Measurements from ENCODE around the gene PPP1R12C. TPM values are rescaled to one million over a fixed set of nuclear protein-coding genes. Genes with fewer than 3 reads are reported as not detected.
"Not testable (repeated sequence)": the region's sequence is repeated elsewhere in the genome, so short reads cannot be mapped to it uniquely, and the experiment has no call there.

Gene PPP1R12C
- 34.0 TPM for total RNA-seq

- no peak for DNase-seq
Observed at GRCh38 chr19:55116859-55117662, at the start of gene PPP1R12C. PPP1R12C (minus strand) TSS chr19:55117637; CDS start chr19:55117543, 94 bp downstream.

- DNase-seq: peak; percentile 89
Observed at GRCh38 chr19:55166530-55167268, 49.3 kb upstream of the PPP1R12C start, which contains the start of gene DNAAF3. DNAAF3 (minus strand) TSS chr19:55166613; CDS start chr19:55166413, 200 bp downstream.

GRCh38 chr19:55165952-55166529 is 48.6 kb upstream of the PPP1R12C start:
- DNase-seq: no peak

DNA sequence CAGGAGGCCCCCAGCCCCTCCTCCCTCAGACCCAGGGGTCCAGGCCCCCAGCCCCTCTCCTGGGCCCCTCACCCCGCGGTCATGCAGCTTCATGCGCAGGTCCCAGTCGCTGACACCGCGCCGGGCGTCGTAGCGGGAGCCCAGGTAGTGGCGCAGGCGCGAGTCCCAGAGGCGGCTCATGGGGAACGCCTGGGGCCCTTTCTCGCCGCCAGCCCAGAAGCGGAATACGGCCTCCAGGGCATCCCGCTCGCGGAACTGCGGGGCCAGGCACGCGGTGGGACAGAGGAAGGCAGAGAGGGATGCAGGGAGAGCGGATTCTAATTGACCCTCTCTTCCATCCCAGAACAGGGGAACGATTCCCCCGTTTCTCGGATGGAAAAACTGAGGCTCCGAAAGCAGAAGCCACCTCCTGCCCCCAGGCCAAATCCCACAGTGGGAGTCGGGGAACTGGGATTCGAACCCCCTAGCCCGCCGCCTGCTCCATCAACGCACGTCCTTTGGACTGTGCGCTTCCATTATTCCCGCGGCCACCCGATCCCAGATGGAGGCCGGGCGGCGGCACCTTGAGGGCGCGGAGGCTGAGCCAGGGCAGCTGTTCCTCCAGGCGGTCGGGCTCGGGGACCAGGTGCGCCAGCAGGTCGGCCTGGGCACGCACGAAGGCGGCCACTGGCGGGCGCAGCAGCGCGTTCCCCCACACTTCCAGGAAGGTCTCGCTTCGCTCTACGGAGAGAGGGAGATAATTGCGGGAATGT is 44.3 kb upstream of the PPP1R12C start:
- no peak for DNase-seq

DNA sequence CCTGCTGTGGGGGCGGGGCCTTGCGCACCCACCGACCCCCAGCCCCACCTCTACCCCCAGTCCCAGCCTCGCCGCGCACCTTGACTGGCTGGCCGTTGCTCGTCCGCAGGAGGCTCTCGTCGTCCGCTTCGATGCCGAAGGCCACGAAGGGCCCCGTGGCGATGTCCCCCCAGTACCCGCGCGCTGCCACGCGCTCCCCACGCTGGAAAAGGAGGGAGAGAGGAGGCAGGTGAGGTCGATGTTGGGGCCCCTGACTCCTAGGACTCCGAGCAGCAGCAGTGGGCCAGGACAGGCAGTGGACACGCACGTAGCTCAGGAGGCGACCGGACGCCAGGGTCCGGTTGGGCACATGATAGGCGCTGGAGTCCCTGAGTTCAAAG is 43.5 kb upstream of the PPP1R12C start:
- DNase-seq: no peak

GRCh38 chr19:55160128-55160985 is 42.9 kb upstream of the PPP1R12C start:
- DNase-seq: peak; percentile 10

DNA sequence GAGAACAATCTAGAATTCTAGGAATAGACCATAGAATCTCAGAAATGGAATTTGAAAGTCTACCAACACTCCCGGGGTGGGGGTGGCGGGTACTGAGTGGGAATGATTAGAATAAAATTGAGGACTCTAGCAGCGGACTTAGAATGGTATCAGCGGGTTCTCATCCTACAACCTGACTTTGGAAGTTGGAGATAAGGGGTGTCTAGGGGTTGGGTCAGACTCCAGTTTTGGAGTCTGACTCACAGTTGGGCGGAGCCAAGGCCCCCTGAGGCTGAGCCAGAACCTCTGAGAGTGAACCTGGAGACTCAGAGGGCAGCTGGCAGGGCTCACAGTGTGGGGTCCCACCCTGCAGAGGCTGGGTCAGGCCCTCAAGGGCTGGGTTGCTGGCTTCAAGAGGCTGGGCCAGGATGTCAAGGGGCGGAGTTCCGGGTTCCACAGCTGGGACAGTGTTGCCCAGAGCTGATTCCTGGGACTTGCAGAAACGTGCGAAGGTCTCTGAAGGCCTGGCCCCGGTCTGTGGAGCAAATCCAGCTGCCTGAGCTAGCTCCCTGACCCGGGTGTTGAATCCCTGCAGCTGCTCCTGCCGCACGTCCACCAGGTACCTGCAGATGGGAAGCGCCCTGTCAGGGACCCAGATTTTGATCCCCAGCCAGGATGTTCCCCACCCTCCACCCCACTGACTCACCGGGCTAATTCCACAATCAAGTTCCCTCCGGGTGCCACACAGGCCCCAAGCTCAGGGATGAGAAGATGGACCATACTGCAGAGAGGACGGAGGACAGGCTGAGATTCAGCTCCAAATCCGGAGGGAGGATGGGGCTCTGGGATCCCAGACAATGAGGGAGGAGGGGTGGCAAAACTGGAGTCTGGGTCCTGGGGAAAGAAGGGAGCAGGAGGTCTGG is 41.7 kb upstream of the PPP1R12C start:
- no peak for DNase-seq

DNA sequence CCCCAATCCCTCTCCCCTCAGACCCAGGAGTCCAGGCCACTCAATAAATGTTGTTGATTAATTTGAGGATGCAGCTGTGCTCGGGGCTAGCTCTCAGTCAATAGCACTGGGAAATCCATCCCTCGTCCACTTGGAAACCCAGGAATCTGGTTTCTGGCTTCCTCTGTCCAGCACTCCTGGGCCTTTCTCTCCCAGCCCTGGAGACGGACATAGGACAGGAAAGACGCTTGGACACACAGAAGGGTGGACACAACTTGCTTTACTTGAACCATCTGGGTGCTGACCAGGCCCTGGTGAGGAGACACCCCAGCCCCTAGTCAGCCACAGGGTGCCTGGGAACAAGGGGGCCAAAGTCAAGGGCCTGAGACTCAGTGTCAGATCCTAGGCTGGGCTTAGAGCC is 41.0 kb upstream of the PPP1R12C start:
- DNase-seq: no peak

GRCh38 chr19:55157064-55157908 is 39.8 kb upstream of the PPP1R12C start, which contains the start of gene TNNI3:
TNNI3 (minus strand) TSS chr19:55157732; CDS start chr19:55157589, 143 bp downstream.
- no peak for DNase-seq

DNA sequence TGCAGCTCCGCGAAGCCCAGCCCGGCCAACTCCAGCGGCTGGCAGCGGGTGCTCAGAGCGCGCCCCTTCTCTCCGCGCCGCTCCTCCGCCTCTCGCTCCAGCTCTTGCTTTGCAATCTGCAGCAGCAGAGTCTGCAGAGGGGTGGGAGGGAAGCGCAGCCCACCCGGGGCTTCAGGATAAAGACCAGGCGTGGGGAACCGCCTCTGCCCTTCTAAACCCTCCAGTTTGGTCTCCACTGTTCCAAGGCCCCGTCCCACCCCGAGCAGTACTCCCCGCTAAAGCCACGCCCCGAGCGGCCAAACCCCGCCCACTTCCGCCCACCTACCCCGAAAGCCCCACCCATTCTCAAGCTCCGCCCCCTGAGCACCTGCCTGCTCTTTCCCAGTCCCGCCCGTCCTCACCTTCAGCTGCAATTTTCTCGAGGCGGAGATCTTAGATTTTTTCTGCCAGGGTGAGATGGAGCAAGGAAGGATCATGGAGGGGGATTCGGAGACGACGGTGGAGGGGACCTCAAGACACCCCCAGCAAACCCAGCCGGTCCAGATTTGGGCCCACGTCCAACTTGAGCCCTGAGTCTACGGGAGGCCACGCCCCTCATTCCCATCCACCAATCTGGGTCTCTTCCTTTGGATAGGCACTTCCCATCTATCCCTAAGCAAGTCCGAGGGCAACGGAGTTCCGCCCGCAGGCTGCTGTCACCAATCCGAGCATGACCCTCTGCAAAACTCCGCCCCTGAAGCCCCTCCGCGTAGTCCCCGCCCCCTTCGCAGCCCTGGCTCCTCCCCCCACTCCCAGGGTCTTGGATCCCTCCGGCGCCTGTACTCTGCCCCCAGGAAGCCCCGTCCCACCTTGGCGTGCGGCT is 39.0 kb upstream of the PPP1R12C start:
- no peak for DNase-seq

DNA sequence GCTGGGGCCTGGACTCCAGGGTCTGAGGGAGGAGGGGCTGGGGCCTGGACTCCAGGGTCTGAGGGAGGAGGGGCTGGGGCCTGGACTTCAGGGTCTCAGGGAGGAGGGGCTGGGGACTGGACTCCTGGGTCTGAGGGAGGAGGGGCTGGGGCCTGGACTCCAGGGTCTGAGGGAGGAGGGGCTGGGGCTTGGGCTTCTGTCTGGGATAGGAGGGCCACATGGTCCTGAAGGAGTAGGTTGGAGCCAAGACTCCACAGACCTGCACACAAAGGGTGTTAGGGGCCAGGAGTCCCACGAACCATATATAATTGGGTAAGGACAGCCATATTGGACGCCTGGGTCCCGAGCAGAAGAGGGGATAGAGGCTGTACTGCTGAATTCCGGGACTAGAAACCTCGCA is 38.3 kb upstream of the PPP1R12C start:
- DNase-seq: not testable (repeated sequence)

DNA sequence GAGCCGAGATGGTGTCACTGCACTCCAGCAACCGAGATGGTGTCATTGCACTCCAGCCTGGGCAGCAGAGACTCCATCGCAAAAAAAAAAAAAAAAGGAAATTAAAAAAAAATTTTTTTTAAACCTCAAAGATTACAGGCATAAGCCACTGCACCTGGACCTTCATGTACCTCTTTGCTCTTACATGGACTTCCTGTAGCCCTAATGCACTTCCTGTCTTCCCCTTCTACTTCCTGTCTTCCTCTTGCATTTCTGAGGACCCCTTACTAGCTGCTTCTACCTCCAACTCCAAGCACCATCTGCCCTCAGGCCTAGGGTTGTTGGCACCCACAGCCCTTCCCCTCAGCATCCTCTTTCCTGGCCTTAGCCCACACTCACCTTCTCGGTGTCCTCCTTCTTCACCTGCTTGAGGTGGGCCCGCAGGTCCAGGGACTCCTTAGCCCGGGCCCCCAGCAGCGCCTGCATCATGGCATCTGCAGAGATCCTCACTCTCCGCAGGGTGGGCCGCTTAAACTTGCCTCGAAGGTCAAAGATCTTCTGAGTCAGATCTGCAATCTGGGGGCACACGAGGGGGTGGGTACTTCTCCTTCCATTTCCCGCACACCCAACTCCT is 36.3 kb upstream of the PPP1R12C start:
- DNase-seq: no peak

- DNase-seq: no peak
Observed at GRCh38 chr19:55152017-55152416, 34.6 kb upstream of the PPP1R12C start.

GRCh38 chr19:55149078-55150003 is 31.9 kb upstream of the PPP1R12C start, which contains the start of gene TNNT1:
TNNT1 (minus strand) TSS chr19:55149206; CDS start chr19:55147157, 2,049 bp downstream.
- no peak for DNase-seq

DNA sequence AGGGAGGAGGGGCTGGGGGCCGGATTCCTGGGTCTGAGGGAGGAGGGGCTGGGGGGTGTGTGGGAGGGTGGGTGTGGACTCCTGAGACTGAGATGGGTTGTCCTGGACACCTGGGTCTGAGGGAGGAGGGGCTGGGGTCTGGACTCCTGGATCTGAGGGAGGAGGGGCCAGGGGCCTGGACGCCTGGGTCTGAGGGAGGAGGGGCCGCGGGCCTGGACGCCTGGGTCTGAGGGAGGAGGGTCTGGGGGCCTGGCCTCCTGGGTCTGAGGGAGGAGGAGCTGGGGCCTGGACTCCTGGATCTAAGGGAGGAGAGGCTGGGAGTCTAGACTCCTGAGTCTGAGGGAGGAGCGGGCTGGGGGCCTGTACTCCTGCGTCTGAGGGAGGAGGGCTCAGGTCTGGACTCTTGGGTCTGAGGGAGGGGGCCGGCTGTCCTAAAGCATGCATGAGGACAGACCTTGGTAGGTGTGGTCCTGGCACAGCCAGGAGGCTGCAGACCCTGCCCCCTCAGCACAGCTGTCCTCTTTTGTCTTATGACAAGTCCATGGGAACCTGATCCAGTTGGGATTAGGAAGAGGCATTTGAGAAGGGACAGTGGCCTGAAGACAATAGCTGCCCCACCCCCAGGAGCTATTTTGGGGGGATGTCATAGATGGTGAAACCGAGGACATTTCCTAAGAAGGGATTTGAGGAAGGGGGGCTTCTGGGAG is 30.3 kb upstream of the PPP1R12C start:
- no peak for DNase-seq

All from skin of body (tissue), 2 donors.